ENCODE data around the gene HPD.
"Not testable (repeated sequence)": the region's sequence is repeated elsewhere in the genome, so short reads cannot be mapped to it uniquely, and the experiment has no call there.

Gene HPD

GRCh38 chr12:121861636-121862254, 3.1 kb upstream of the HPD start:
- no peak for DNase-seq

- DNase-seq = not testable (repeated sequence)
Measured at GRCh38 chr12:121860699-121861098, 2.0 kb upstream of the HPD start.

DNA sequence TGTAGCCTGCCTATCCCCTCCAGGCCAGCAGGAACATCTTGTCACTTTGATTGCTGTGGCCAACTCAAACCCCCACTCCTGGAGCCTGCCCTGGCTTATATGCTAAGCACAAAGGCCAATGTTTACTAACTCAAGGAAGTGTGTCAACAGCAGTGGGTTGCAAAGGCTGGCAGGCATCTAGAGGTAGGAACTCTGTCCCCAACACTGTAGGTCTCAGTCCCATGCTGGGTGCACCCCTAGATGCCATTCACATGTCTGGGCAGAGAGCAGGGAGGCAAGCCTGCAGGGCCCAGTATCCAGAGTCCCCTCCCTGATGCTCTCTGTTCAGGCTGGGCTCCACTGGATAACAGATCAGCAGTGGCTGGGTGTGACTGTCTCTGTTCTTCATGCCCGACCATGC, 1.6 kb upstream of the HPD start:
- no peak for DNase-seq

DNA sequence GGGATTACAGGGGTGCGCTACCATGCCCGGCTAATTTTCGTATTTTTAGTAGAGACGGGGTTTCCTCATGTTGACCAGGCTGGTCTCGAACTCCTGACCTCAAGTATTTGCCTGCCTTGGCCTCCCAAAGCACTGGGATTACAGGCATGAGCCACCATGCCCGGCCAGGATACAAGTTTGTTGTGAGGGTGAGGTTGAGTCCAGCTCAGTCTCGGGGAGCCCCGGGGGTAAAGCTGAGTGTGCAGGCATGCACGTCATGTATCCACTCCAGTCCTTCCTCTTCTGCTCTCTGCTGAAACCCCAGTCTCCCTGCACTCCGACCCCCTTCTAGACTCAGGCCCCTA, 369 bp downstream of the HPD start:
- no peak for DNase-seq

- DNase-seq = no peak
Measured at GRCh38 chr12:121857322-121858246, 1.1 kb downstream of the HPD start.

DNA sequence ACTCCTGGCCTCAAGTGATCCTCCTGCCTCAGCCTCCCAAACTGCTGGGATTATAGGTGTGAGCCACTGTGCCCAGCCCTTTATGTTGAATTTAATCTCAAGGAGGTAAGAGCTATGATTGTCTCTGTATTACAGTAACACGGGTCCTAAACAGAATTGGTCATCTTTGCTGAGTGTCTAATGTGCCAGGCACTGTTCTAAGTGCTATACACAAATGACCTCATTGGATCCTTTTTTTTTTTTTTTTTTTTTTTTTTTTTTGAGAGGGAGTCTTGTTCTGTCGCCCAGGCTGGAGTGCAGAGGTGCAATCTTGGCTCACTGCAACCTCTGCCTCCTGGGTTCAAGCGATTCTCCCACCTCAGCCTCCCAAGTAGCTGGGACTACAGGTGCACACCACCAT, 6.3 kb downstream of the HPD start:
- DNase-seq = not testable (repeated sequence)

DNA sequence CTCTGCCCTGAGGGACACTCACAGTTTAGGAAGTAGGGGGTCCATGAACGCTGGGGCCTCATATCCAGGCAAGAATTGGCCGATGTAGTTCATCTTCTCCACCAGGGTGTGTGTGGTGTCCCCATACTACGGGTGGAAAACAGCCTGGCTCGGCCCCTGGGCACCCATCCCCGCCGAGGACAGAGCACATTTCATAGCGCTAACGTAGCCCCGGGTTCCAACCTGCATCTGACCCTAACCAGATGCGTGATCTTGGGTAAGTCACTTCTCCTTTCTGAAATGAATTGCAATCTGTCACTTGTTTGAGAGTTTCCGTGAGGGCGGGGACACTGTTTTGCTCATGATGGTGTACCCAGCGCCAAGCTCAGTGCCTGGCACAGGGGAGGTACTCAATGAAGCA, 9.0 kb downstream of the HPD start:
- no peak for DNase-seq

GRCh38 chr12:121849211-121849610, 9.4 kb downstream of the HPD start:
- no peak for DNase-seq

GRCh38 chr12:121845701-121846100, 13.0 kb downstream of the HPD start:
- no peak for DNase-seq

- DNase-seq = no peak
Measured at GRCh38 chr12:121843236-121843982, 15.2 kb downstream of the HPD start.

DNA sequence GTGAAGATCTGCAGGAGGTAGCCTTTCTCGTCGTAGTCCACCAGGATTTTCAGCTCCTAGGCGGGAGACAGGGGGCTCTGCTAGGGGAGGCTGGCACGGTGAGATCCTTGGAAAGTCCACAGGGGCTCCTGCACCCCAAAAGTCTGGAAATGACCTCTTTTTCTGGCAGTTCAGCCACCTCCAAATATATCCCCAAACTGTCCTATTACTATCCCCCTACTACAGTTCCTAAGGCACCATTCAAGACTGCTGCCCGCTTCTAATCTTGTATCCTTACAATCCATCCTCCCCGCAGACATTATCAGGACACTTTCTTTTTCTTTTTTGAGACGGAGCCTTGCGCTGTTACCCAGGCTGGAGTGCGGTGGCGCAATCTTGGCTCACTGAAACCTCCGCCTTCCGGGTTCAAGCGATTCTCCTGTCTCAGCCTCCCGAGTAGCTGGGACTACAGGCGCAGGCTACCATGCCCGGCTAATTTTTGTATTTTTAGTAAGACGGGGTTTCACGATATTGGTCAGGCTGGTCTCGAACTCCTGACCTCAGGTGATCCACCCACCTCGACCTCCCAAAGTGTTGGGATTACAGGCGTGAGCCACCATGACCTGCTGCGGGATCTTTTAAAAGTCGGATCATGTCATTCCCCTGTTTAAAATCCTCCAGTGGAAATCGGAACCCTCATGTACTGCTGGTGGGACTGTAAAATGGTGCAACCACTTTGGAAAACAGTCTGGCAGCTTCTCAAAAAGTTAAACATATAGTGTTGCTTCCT, 18.5 kb downstream of the HPD start:
- DNase-seq = no peak

DNA sequence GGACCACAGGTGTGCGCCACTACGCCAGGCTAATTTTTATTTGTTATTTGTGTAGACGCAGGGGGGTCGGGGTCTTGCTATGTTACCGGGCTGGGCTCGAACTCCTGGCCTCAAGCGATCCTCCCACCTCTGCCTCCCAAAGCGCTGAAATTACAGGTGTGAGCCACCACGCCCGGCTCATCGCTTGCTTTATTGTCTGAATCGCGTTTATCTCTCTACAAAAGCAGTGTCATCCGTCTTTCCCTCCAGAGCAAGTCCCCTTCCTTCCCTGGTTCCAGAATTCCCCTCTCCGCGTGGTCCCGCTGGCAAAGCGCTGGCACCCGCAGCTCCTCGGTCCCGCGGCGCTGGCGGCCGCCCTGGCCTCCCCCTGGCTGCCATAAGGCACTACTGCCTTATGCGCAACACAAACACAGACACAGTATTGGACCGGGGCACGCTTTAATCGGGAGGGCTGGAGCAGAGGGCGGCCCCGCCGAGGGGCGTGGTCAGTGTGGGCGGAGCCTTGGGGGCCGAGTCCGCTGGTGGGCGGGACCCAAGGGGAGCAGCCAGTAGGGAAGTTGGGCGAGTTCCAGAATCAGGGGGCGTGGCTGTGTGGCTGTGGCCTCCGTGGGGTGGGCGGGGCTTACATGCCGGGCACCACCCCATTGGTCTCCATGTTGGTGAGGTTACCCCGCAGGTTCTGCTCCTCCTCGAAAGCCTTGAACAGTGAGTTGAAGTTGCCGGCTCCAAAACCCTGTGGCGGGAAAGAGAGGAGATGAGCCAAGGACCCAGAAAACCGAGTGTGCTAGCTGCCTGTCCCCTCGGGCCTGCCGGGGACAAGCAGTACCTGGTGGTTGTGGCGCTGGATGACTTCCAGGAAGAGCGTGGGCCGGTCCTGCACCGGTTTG, 19.3 kb downstream of the HPD start:
- DNase-seq = peak; percentile 100

- no peak for DNase-seq
Measured at GRCh38 chr12:121838126-121838525, 20.5 kb downstream of the HPD start.

DNA sequence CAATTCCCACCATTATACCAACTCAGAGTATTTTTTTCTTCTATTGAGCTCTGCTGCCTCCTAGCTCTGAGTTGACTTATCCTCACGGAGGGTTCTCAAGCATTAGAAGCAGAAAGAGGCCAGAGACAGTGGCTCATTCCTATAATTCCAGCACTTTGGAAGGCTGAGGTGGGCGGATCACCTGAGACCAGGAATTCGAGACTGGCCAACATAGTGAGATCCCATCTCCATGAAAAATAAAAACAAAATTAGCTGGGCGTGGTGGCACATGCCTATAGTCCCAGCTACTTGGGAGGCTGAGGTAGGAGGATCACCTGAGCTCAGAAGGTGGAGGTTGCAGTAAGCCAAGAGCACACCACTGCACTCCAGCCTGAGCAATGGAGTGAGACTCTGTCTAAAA, 21.0 kb downstream of the HPD start:
- DNase-seq = no peak

- no peak for DNase-seq
Measured at GRCh38 chr12:121831571-121832245, 27.0 kb downstream of the HPD start.

DNA sequence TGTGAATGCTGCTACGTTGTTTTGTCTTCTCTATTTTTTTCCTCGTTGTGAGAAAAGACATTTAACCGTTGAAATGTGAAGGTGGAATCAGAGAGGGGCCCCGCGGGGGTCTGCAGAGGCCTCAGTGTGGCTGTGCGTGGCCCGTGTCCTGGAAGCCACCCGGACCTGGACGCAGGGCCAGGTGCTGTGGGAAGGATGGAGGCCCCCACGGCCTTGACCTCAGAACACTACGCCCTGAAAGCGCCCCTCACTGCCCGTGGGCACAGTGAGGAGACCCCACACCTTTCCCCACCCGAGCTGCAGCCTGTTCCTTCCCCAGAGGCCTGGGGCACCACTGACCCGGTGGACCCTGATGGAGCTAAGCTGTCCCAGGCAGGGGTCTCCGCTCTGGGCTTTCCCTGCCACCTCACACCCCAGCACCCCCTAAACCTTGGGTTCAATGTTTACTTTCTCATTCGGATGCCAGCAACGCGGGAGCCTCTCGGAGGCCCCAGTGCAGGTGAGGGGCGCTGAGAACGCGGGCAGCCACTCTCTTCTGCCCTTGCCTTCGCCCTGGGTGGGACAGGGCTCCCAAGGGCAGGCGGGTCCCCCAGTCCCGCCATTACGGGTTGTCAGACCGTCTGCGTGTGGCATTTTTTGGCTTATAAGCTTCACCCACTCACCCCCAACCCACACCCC, 27.9 kb downstream of the HPD start:
- DNase-seq = no peak

GRCh38 chr12:121830134-121830533, 28.5 kb downstream of the HPD start:
- no peak for DNase-seq

DNA sequence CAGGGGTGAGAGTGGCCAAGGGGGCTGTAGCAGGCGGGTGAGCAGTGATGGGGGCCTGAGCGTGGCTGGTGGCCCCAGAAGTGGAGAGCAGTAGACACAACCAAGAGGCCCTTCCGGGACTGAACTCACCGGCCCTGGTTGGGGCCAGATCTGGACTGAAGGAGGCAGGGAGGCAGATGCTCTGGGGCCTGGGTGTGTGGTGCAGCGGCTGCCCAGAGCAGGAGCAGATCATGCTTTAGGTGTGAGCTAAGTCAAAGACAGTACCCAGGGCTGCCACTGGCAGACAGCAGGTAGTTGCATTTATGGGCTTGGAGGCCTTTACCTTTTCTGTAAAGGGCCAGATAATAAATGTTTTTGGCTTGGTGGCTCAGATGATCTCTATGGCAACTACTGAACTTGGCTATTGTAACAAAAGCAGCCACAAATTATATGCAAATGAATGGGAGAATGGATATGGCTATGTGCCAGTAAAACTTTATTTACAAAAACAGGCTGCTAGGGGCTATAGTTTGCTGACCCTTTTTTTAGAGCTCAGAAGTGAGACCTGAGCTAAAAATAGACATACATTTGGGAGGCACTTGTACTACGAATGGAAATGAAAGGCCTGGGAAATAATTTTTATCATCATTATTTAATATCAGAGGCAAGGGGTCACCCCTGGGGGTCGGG, 29.3 kb downstream of the HPD start:
- no peak for DNase-seq

GRCh38 chr12:121828826-121829225, 29.8 kb downstream of the HPD start:
- DNase-seq = no peak

GRCh38 chr12:121828306-121828705, 30.4 kb downstream of the HPD start:
- no peak for DNase-seq

Measured in activated CD4-positive, CD25-positive, alpha-beta regulatory T cell treated with anti-CD3 and anti-CD28 coated beads, Interleukin-2, amount 50 U/mL, for 72 hours (primary cell).